GM19438 (cell line): ENCODE data around the gene ATP5MC3.

Experiments
- ATAC-seq: cut with Tn5 transposase; IDR thresholded peaks from one replicate; pipeline ENCODE4 v1.9.1; 2021; ENCODE audit warnings: low read depth; ENCODE audit not compliant: unreplicated experiment

ATP5MC3 gene

GRCh38 chr2:175169191-175169590 is 12.3 kb downstream of the ATP5MC3 start:
- no peak for ATAC-seq

GRCh38 chr2:175168564-175168945 is 13.0 kb downstream of the ATP5MC3 start:
- ATAC-seq = peak; percentile 22

GRCh38 chr2:175167792-175168563 is 13.5 kb downstream of the ATP5MC3 start, which contains the start of gene ATF2:
Gene ATF2, minus strand, starts transcription at chr2:175168203. Its CDS starts 31,760 bp downstream, at chr2:175136443.
- peak; percentile 95 for ATAC-seq

- ATAC-seq = peak; percentile 4
Measured at GRCh38 chr2:175167076-175167791, 14.3 kb downstream of the ATP5MC3 start.

- ATAC-seq = no peak
Measured at GRCh38 chr2:175166216-175166824, 15.2 kb downstream of the ATP5MC3 start.

GRCh38 chr2:175164235-175164634 is 17.3 kb downstream of the ATP5MC3 start:
- ATAC-seq = no peak

- ATAC-seq = no peak
Measured at GRCh38 chr2:175158894-175159293, 22.6 kb downstream of the ATP5MC3 start.

GRCh38 chr2:175156534-175156933 is 25.0 kb downstream of the ATP5MC3 start:
- no peak for ATAC-seq

GRCh38 chr2:175154661-175155082 is 26.8 kb downstream of the ATP5MC3 start:
- no peak for ATAC-seq

- no peak for ATAC-seq
Measured at GRCh38 chr2:175152242-175152641, 29.3 kb downstream of the ATP5MC3 start.

GRCh38 chr2:175151791-175152190 is 29.7 kb downstream of the ATP5MC3 start:
- no peak for ATAC-seq

GRCh38 chr2:175147186-175147585 is 34.3 kb downstream of the ATP5MC3 start:
- ATAC-seq = no peak

GRCh38 chr2:175143678-175144077 is 37.8 kb downstream of the ATP5MC3 start:
- no peak for ATAC-seq

GRCh38 chr2:175143191-175143590 is 38.3 kb downstream of the ATP5MC3 start:
- ATAC-seq = no peak

GRCh38 chr2:175140332-175140731 is 41.2 kb downstream of the ATP5MC3 start:
- ATAC-seq = no peak

- no peak for ATAC-seq
Measured at GRCh38 chr2:175137793-175138192, 43.7 kb downstream of the ATP5MC3 start.

- ATAC-seq = peak; percentile 69
Measured at GRCh38 chr2:175136334-175137215, 44.9 kb downstream of the ATP5MC3 start.

- ATAC-seq = no peak
Measured at GRCh38 chr2:175135862-175136261, 45.6 kb downstream of the ATP5MC3 start.

- ATAC-seq = no peak
Measured at GRCh38 chr2:175135177-175135576, 46.3 kb downstream of the ATP5MC3 start.

GRCh38 chr2:175131252-175131651 is 50.3 kb downstream of the ATP5MC3 start:
- no peak for ATAC-seq
